ENCODE data around the gene INPP5A.

The INPP5A gene

DNA sequence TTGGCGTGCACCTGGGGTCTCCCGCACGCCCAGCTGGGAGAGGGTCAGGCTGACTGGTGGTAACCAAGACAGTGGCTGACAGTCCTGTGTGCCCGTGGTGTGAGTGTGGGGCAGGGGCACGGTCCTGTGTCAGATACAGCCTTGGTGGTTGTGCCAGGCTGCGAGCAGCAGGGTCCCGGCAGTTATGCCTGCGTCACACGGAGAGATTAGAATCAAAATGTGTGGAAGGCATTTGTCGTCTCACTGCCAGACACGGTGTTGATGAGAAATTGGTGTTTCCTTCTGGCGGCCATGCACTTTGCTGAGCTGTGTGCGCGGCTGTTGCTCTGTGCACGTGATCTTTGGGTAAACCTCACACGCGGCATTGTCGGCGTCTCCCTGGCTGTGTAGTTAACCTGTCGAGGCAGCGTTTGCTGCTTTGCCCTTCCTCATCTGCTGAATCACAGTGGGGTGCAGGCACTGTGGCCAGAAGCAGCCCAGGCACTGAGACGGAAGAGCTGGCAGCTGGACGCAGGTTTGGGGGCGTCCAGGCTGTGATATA, 160.7 kb downstream of the INPP5A start:
- no peak for DNase-seq (ENCODE audit: low read depth)
- TF ChIP-seq CTCF (IDR thresholded peaks at IDR 0.05; ENCODE audit: low read depth, low read length, missing control alignments): no peak
- H3K4me3 ChIP-seq (ENCODE audit: low read depth, low read length): no peak overlapping the region

DNA sequence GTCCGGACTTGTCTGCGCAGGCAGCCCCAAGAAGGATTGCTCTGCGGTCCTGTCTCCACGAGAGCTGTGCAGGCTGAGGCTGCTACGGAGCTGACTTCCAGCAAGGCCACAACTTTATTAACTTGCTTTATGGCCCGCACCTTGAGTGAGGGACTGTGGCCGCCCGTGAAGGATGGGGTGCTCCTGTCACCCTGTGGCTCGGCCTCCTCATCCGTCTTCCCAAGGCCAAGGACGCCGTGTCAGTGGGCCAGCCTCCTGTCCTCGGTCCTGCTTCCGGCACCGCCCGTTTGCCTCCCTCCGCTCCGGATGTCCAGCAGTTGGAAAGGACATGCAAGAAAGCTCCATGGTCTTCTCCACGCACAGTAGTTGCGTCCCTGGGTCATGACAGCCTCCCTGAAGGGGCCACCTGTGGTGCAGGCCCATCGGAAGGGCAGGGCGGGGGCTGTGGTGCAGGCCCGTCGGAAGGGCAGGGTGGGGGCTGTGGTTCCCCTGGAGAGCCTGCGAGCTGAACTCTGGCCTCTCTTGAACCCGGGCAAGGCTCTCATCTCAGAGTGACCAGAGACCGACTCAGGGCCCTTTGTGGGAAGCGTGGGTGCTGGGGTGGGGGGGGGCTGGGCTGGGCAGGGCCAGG, 161.3 kb downstream of the INPP5A start:
- no peak for DNase-seq (ENCODE audit: low read depth)
- TF ChIP-seq CTCF (IDR thresholded peaks at IDR 0.05; ENCODE audit: low read depth, low read length, missing control alignments): no peak
- no peak overlapping the region for H3K4me3 ChIP-seq (ENCODE audit: low read depth, low read length)

GRCh38 chr10:132699411-132700155, 162.0 kb downstream of the INPP5A start:
- H3K4me3 ChIP-seq (ENCODE audit: low read depth, low read length): no peak overlapping the region
- no peak for DNase-seq (ENCODE audit: low read depth)
- TF ChIP-seq CTCF (IDR thresholded peaks at IDR 0.05; ENCODE audit: low read depth, low read length, missing control alignments): no peak

- H3K4me3 ChIP-seq (ENCODE audit: low read depth, low read length): no peak overlapping the region
- no peak for DNase-seq (ENCODE audit: low read depth)
- TF ChIP-seq CTCF (IDR thresholded peaks at IDR 0.05; ENCODE audit: low read depth, low read length, missing control alignments): no peak
Measured at GRCh38 chr10:132700156-132701098, 162.8 kb downstream of the INPP5A start.

DNA sequence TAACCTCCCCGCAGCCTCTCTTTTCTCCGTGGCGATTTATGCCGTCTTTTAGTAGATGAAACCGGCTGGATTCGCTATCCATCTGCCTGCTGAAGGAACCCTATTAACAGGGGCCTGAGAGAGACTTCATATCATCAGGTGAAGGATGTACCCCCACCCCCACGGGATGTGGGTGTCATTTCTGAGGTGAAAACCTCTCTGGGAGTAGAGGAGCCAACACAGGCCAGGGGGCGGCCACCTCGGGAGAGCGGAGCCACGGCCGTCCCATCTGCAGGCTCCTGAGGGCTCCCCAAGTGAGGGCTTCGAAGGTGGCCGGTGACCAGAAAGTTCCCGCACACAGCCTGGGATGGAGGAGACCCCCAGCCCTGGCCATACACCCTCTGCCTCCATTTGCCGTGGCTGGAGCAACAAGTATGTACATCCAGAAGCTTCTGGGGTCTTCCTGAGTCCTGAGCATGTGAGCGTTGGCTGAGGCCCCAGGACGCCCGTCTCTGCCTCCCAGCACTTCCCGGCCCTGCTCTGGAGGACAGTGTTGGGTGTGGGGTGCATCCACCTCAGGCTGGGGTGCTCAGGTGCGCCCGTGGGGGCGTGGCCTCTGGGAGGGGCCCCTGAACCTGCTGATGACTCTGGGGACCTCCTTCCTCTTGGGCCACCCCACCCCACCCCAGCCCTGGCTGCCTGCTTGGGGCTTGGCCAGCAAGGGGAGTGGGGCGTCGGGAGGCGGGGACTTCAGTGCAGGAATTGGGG, 163.7 kb downstream of the INPP5A start:
- TF ChIP-seq CTCF (IDR thresholded peaks at IDR 0.05; ENCODE audit: low read depth, low read length, missing control alignments): no peak
- no peak for DNase-seq (ENCODE audit: low read depth)
- H3K4me3 ChIP-seq (ENCODE audit: low read depth, low read length): no peak overlapping the region

GRCh38 chr10:132701846-132702190, 164.2 kb downstream of the INPP5A start:
- no peak for TF ChIP-seq CTCF (IDR thresholded peaks at IDR 0.05; ENCODE audit: low read depth, low read length, missing control alignments)
- H3K4me3 ChIP-seq (ENCODE audit: low read depth, low read length): no peak overlapping the region
- DNase-seq (ENCODE audit: low read depth): no peak

Data from GM12864 (cell line).